LoVo (cell line): Measurements from ENCODE around the gene GSX1.

ENCODE experiments used
- DNase-seq: peaks from one replicate; pipeline ENCODE4 v3.0.0-alpha.2; 2016; ENCODE audit warnings: low spot score

Gene GSX1

GRCh38 chr13:27834095-27834494 is 41.8 kb downstream of the GSX1 start:
- DNase-seq = no peak

GRCh38 chr13:27835799-27836198 is 43.5 kb downstream of the GSX1 start:
- DNase-seq = no peak

GRCh38 chr13:27839809-27840467 is 47.7 kb downstream of the GSX1 start:
- DNase-seq = no peak

GRCh38 chr13:27842571-27842970 is 50.3 kb downstream of the GSX1 start:
- DNase-seq = no peak
